ENCODE measurements around the gene CD58.

The CD58 gene

GRCh38 chr1:116538544-116538943, 32.3 kb downstream of the CD58 start:
- DNase-seq, result peak; percentile 85

GRCh38 chr1:116537898-116538297, 32.9 kb downstream of the CD58 start:
- no peak for DNase-seq

GRCh38 chr1:116537040-116537831, 33.6 kb downstream of the CD58 start:
- DNase-seq, result no peak

- DNase-seq, result no peak
Observed at GRCh38 chr1:116534014-116534739, 36.6 kb downstream of the CD58 start.

GRCh38 chr1:116533429-116533820, 37.4 kb downstream of the CD58 start:
- no peak for DNase-seq

- no peak for DNase-seq
Observed at GRCh38 chr1:116532671-116533428, 38.0 kb downstream of the CD58 start.

- DNase-seq, result no peak
Observed at GRCh38 chr1:116531917-116532316, 38.9 kb downstream of the CD58 start.

GRCh38 chr1:116529681-116530080, 41.1 kb downstream of the CD58 start:
- no peak for DNase-seq

GRCh38 chr1:116529199-116529631, 41.6 kb downstream of the CD58 start:
- DNase-seq, result no peak

GRCh38 chr1:116528329-116529083, 42.3 kb downstream of the CD58 start:
- DNase-seq, result no peak

- no peak for DNase-seq
Observed at GRCh38 chr1:116525440-116525839, 45.4 kb downstream of the CD58 start.

GRCh38 chr1:116521186-116521585, 49.6 kb downstream of the CD58 start:
- no peak for DNase-seq

- DNase-seq, result no peak
Observed at GRCh38 chr1:116518400-116518799, 52.4 kb downstream of the CD58 start.

GRCh38 chr1:116516631-116517030, 54.2 kb downstream of the CD58 start:
- DNase-seq, result peak; percentile 32

GRCh38 chr1:116515702-116516101, 55.1 kb downstream of the CD58 start:
- DNase-seq, result peak; percentile 53

- peak; percentile 92 for DNase-seq
Observed at GRCh38 chr1:116514708-116515525, 55.9 kb downstream of the CD58 start.

GRCh38 chr1:116513956-116514355, 56.9 kb downstream of the CD58 start:
- no peak for DNase-seq

- no peak for DNase-seq
Observed at GRCh38 chr1:116511459-116512019, 59.3 kb downstream of the CD58 start.

GRCh38 chr1:116510361-116510760, 60.5 kb downstream of the CD58 start:
- no peak for DNase-seq

GRCh38 chr1:116508984-116509980, 61.5 kb downstream of the CD58 start:
- DNase-seq, result peak; percentile 84

Data from activated CD4-positive, alpha-beta T cell treated with anti-CD3 and anti-CD28 coated beads, Interleukin-2, Interleukin-6, amounts not matched to agents 100 ng/mL and 50 ng/mL, durations not matched to agents 16 hours and 8 hours (primary cell).